ENCODE data around the gene STK33.
"Not testable (repeated sequence)": the region's sequence is repeated elsewhere in the genome, so short reads cannot be mapped to it uniquely, and the experiment has no call there.

Gene STK33

DNA sequence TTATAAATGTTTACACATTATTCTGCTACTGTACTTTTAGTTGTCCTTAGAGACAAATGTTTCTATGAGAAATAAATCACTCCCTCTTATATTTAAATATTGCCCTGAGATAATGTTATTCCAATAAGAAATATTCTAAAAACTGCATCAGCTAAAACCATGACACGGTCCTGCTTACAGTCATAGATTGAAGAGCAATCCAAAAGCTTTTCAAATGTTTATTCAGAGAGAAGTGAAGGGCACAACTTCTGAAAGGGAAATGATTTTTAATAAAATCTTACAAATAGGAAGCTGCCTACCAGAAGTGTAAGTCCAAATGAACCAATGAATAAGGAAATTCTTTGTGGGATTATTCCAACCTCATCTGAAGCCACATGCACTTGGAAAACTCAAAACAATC, 49.2 kb downstream of the STK33 start:
- DNase-seq: no peak

DNA sequence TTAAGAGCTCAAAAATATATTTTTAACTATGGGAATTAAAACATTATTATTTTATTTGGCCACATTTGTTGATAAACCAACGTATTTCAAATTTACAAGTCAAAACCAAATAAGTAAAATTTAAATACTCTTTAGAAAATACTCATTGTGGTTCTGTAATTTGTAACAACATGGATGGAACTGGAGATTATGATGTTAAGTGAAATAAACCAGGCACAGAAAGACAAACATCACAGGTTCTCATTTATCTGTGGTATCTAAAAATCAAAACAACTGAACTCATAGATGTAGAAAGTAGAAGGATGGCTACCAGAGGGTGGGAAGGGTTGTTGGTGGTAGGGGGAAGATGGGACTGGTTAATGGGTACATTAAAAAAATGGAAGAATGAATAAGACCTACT, 50.8 kb downstream of the STK33 start:
- no peak for DNase-seq

DNA sequence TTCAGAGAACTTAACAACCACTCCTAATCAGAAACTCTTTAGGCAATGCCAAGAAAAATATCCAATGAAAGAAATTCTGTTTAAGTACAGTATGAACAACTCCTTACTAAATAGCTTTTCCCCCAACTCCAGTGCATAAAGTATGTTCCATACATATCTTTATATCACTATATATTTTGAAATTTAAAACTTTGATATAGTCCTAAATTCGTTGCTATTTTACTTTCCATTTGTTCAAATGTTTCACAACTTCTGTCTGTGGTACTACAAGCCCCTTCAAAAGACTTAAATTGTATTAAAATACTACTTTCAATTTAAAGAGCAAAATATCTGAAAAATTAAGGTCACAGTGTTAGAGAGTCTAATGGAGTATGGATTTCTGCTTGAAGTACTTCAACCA, 52.6 kb downstream of the STK33 start:
- no peak for DNase-seq

DNA sequence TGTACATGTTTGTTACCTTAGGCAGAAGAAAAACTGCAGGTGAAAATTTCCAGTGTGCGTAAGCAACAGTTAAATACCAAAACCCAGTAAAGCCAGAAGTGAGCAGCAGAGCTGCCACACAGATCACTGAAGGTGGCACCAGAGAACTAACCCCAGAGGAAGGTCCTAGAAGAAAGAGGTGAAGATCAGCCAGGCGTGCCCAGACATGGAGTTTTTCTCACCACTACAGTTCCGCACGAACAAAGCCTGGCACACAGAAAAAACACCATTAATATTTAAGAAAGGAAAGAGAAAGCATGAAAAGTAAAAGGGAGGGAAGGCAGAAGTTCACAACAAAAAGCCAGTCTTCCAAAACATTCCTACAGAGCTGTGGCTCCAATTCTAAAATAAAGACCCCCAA, 60.7 kb downstream of the STK33 start:
- DNase-seq: peak; percentile 12

DNA sequence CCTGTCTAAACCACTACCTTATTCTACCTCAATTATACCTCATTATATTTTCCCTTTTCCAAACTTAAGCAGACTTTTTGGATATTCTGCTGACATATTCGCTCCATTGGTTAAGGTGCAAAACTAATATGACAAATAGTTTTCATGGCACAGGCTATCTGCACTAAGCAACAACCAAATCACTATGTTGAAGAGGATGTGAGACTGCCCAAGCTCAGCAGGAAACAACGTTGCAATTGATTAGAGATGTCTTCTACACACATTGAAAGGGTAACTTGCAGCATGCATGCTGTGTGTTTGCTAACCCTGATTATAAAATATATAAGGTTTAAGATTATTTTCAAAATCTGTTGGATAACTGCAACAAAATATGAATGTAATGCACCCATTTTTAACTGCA, 61.6 kb downstream of the STK33 start:
- no peak for DNase-seq

DNA sequence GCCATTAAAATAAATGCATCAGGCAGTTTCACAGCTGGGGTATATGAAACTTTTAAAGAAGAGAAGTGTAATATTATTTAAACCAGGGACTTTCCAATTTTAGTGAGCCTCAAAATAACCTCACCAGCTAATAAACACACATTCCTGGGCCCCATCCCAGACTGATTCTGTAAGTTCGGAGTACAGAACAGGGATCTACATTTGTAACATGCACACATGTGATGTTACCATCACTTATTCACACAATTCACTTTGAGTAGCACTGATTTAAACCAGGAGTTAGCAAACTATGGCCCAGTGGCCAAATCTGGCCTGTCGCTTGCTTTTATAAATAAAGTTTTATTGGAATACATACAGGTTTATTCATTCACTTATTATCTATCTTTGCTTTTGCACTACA, 62.0 kb downstream of the STK33 start:
- DNase-seq: no peak

DNA sequence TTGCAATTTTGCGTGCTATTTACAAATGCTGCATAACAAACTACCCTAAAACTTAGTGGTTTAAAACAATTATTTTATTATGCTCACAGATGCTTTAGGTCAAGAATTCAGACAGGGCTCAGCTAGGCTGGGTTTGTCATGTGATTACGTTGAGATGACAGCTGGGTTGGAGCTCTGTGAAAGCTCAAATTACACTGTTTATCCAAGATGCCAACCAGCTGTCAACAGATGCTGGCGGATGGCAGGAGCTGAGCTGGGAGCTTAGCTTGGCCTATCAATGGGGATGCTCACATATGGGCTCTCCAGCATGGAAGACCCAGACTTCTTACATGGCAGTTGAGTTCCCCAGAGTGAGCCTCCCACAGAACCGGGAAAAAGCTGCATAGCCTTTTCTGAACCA, 62.7 kb downstream of the STK33 start:
- peak; percentile 9 for DNase-seq

DNA sequence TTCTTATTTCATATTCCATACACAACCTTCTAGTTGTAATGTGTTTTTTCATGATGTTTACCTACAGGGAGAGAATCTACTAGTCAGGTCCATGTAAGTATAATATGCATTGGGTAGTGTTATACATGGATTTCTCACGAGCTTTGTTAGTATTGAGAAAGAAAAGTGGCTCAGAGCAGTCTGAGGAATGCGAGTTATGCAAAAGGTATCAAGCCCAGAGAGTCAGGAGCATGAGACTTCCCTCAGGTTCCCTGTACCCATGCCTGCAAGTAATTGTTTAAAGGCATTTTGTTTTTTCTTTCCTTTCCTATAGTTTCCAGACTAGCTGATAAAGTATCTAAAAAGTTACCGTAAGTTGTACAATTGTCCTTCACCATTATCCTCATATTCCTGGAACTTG, 66.1 kb downstream of the STK33 start:
- DNase-seq: no peak

DNA sequence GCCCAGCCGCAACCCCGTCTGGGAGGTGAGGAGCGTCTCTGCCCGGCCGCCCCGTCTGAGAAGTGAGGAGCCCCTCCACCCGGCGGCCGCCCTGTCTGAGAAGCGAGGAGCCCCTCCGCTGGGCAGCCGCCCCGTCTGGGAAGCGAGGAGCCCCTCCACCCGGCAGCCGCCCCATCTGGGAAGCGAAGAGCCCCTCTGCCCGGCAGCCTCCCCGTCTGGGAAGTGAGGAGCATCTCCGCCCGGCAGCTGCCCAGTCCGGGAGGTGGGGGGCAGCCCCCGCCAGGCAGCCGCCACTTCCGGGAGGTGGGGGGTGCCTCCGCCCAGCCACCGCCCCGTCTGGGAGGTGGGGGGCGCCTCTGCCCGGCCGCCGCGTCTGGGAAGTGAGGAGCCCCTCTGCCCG, 70.6 kb downstream of the STK33 start:
- no peak for DNase-seq

DNA sequence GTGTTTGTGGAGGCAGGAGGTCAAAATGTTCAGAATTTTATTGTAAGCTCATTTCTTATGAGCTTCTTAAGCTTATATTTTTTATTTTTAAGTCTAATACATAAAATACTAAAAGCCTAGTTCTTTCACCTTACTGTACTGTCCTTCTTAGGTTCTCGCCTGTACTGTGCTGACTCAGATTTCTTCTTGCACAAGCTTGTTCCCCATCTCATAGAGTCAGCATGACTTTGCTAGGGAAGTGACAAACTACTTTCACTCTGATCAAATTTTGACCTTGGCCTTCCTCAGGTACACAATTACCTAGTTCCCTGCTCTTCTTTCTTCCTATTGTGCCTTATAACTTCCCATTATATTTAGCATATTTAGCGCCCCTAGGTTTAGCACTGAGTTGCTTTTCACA, 81.5 kb downstream of the STK33 start:
- no peak for DNase-seq

DNA sequence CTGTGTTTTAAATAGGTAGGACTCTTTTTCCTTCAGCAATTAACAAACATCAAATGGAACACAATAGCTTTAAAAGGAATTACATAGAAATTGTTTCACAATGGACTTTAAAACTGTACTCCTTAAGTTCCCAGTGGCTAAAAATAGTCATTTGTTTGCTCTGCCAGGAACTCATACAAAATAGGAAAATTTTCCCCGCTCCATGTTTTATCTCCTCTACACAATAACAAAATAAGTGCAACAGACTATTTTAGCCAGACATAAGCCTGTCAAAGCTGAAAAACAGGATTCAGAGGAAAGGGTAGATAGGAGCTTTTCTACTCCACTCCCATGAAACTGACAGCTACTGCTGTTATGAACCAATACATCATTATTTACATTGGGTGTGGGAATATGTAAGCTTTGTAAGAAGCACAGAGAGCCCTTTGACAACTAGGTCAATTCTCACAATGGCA, 90.1 kb downstream of the STK33 start:
- no peak for DNase-seq

DNA sequence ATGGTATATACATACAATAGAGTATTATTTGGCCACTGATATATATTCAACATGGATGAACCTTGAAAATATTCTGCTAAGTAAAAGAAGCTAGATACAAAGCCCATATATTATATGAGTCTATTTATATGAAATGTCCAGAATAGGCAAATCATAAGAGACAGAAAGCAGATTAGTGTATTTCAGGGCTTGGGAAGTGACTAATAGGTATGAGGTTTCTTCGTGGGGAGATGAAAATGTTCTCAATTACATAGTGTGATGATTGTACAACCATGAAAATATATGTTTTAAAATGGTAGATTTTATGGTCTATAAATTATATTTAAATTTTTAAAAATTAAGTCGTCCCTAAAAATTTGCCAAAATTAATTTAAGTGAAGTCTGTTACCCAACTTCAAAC, 92.2 kb downstream of the STK33 start:
- DNase-seq: no peak

DNA sequence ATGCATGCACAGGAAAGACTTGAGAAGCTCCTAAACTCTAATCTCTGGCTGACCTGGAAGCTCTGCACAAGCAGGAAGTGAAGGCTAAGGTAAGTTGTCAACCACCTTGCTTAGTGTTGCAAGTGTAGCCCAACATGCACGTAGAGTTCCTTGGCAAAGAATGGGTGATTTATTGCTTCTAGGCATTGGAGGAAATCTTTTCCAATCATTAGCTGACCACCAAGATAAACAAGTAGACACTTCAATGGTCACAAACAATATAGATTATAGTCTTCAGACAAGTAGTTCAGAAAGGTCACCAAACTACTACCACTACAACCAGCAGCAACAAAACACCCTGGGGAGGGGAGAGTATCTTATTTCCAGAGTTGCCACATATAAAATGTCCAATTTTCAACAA, 105.6 kb downstream of the STK33 start:
- no peak for DNase-seq

DNA sequence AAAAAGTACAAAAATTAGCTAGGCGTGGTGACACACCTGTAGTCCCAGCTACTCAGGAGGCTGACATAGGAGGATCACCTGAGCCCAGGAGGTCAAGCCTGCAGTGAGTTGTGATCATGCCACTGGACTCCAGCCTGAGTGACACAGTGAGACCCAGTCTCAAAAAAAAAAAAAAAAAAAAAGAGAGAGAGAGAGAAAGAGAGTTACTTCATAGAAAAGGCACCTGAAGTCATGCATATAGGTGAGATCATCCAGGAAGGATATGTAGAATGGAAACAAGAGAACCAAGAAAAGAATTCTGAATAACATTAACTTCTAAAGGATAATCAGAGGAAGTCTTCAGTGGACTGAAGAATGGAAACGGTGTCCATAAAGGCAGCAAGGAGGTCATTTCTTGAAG, 106.8 kb downstream of the STK33 start:
- no peak for DNase-seq

DNA sequence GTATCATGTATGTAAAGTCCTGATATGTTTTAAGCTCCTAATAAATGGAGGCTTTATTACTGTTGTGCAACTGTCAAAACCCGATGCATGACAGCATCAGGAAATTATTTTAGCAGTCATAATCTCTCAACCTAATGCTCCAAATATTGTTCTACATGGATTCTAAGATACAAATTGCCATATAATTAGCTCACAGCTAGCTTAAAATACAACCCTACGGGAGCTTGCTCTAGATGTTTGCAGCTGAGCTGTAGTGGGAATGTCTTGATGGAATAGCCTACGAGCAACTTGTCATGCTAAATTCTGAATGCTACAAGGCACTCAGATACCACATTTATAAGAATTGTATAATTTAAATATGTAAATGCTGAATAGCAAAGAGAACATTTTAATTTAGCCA, 109.8 kb downstream of the STK33 start:
- no peak for DNase-seq

DNA sequence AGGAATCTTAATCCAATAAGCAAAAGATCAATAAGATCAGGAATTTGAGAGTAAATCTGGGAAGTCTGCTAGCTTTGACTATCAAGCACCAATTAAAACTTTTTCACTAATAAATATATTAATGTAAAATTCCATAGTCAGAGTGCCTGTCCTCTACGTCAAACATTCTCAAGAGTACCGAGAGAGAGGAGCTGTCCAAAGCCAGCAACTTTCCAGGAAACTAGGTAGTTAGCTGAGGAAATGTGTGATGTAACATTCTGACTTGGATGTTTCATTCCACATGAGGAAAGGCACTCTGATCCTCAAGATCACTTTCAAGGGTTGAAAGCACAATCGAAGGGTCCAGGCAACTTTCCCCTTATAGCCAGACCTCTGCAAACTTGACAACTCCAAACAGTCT, 113.2 kb downstream of the STK33 start:
- DNase-seq: no peak

DNA sequence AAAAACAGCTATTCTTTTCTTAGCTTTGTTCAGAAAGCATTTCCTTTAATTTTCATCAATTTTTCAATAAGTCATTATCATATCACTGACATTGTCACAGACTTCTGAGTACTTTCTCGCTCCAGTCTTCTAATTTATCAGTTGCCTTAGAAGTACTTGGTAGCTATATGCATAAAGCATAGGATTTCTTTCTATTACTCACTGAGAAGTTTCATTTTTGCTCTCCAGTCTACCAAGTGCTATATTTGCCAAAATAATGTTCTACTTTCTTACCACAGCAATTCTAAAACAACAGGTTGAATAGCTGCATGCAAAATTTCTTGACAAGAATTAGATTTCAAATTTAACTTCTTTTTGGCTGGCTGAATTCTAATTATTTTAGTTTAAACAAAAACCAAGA, 116.3 kb downstream of the STK33 start:
- DNase-seq: no peak

DNA sequence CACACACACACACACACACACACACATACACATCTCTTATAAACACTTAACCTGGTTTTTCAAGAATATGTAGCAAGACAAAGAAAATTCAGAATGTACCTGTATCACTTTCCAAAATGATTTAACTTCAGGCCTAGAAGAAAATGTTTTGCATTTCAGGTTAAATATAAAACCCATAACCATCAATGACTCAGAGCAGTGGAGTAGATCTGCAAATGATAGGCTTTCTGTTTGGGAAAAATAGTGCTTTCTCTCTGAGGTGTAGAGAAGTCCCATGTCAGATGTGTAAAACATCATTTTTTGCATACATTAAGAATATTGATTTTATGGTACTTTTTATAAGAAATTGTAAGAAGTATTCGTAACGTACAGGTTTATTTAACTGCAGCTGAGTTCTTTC, 116.9 kb downstream of the STK33 start:
- no peak for DNase-seq

DNA sequence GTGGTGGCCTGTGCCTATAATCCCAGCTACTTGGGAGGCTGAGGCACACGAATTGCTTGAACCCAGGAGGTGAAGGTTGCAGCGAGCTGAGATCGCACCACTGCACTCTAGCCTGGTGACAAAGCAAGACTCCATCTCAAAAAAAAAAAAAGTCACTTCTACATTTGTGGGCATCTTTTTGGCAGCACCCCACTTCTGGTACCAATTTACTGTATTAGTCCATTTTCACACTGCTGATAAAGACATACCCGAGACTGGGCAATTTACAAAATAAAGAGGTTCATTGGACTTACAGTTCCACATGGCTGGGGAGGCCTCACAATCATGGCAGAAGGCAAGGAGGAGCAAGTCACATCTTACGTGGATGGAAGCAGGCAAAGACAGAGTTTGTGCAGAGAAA, 126.2 kb downstream of the STK33 start:
- DNase-seq: not testable (repeated sequence)

DNA sequence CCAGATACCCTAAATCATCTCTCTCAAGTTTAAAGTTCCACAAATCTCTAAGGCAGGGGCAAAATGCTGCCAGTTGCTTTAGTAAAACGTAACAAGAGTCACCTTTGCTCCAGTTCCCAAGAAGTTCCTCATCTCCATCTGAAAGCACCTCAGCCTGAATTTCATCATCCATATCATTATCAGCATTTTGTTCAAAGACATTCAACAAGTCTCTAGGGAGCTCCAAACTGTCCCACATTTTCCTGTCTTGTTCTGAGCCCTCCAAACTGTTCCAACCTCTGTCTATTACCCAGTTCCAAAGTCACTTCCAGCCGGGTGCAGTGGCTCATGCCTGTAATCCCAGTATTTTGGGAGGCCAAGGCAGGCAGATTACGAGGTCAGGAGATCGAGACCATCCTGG, 126.7 kb downstream of the STK33 start:
- DNase-seq: not testable (repeated sequence)

DNA sequence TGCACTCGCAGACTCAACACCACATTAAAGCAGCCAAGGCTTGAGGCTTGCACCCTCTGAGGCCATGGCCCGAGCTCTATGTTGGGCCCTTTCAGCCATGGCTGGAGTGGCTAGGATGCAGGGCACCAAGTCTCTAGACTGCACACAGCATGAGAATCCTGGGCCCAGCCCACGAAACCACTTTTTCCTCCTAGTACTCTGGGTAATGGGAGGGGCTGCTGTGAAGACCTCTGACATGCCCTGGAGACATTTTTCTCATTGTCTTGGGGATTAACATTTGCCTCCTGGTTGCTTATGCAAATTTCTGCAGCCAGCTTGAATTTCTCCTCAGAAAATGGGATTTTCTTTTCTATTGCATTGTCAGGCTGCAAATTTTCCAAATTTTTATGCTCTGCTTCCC, 127.1 kb downstream of the STK33 start:
- DNase-seq: not testable (repeated sequence)

DNA sequence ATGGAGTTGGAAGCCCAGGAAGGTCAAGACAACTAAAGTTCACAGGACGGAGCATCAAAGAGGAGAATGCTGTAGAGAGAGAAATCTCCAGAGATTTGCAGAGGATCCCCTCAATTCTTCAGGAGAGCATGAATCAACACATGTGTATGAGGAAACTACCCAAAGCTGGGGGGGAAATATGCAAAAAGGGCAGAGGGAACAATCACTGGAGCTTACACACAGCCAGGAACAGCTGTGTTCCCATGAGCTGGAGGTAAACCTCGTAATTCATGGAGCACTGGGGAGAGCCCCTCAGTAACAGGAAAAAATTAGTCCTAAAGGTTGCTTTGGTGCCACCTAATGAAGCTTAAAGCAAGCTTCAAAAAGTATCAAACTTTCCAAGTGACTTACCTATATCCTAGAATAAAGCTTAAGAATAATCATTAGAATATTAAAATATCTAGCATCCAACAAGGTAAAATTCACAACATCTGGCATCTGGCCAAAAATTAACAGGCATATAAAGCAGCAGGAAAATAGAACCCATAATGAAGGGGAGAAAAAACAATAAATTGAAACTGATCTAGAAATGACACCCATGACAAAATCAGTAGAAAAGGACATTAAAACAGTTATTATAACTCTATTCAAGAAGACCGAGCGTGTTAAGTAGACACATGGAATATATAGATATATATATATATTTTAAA, 134.2 kb downstream of the STK33 start:
- no peak for DNase-seq

DNA sequence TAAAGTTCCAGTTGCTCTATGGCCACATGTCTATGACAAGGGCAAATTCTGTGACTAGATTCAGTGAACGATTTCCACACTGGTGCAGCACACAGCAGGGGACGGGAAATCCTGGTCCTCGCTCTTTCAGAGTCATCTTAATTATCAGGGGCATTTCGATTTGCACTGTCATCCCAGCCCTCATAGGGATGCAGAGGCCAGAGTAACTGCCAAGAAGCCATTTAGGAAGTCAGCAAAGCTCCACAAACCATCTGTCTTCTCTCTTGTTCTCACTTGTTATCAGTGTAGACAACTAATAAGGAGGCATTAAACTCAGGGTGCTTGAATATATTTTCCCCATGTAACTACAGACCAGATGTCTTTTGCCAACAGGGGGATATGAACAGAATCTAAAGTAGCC, 151.7 kb downstream of the STK33 start:
- no peak for DNase-seq

DNA sequence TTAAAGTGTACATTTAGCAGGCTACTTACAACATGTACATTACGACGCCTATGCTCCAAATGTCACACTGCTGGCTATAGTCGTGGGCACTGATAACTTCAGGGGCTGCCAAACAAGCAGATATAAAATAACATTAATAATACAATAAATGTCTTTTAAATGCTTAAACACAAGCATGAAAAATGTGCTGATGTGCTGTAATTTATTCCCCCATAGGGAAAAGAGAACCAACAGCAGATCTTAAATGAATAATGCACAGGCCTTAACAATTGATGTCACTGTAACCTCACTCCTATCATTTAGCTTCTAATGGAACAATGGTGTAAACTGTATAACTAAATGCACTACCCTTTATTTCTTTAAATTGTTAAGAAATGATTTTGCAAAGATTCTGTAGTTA, 153.4 kb downstream of the STK33 start:
- no peak for DNase-seq

DNA sequence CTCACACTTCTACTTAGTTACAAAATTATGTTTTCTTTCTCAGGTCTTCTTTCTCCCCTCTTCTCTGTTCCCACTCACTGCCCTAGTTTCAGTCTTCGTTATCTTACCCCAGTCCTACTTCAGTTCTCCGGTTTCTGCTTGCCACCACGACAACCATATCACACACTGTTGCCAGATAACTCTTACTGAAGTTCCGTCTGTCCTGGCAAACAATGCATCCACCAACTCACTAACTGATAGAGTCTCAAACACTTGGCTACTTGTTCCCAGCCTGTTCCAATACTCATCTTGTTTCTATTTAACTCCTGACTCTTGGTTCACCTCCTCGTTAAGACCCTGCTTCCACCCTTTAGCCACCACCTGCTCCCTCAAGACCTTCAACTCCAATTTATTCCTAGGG, 164.5 kb downstream of the STK33 start:
- DNase-seq: no peak
